OCI-LY1 (cell line): ENCODE results near the gene MAD1L1.

Experiments used
- H2AFZ ChIP-seq: fragments of 200-600 bp; sonication (generic), shearing (Covaris generic); 2 replicates; pipeline ENCODE4 v1.6.0; 2014; ENCODE audit warnings: antibody characterized with exemption, mild to moderate bottlenecking, low read length
- H3F3A ChIP-seq: fragments of 200-600 bp; sonication (generic), shearing (Covaris generic); 2 replicates; pipeline ENCODE4 v1.6.0; 2014; ENCODE audit warnings: mild to moderate bottlenecking, antibody characterized with exemption, low read length, moderate library complexity; ENCODE audit not compliant: insufficient read depth
- H3K27ac ChIP-seq: fragments of 200-600 bp; sonication (generic); 2 replicates; pipeline ENCODE4 v1.5.1; 2014; ENCODE audit warnings: low read length, mixed run types, mild to moderate bottlenecking, low read depth; ENCODE audit not compliant: poor library complexity, severe bottlenecking
- H3K27me3 ChIP-seq: fragments of 200-600 bp; sonication (generic); 2 replicates; pipeline ENCODE4 v1.6.0; 2014; ENCODE audit warnings: antibody characterized with exemption, mild to moderate bottlenecking, low read length, moderate library complexity; ENCODE audit not compliant: insufficient read depth
- H3K36me3 ChIP-seq: fragments of 200-600 bp; sonication (generic); 2 replicates; pipeline ENCODE4 v1.6.1; 2014; ENCODE audit warnings: mild to moderate bottlenecking, antibody characterized with exemption, low read length, moderate library complexity, mixed read lengths; ENCODE audit not compliant: insufficient read depth
- H3K4me1 ChIP-seq: fragments of 200-600 bp; sonication (generic); 2 replicates; pipeline ENCODE4 v1.5.1; 2014; ENCODE audit warnings: mild to moderate bottlenecking, low read length, moderate library complexity; ENCODE audit not compliant: insufficient read depth, severe bottlenecking
- H3K4me2 ChIP-seq: fragments of 200-600 bp; sonication (generic), shearing (Covaris generic); 2 replicates; pipeline ENCODE4 v1.6.1; 2014; ENCODE audit warnings: low read length
- H3K4me3 ChIP-seq: fragments of 200-600 bp; sonication (generic); 2 replicates; pipeline ENCODE4 v1.5.1; 2014; ENCODE audit warnings: low read length, low read depth, mild to moderate bottlenecking, mixed read lengths; ENCODE audit not compliant: poor library complexity, severe bottlenecking
- H3K79me2 ChIP-seq: fragments of 200-600 bp; shearing (Covaris generic); 2 replicates; pipeline ENCODE4 v1.6.1; 2016; ENCODE audit warnings: mixed run types, low read length, mixed read lengths; ENCODE audit not compliant: insufficient read depth
- H3K9ac ChIP-seq: fragments of 200-600 bp; sonication (generic), shearing (Covaris generic); 2 replicates; pipeline ENCODE4 v1.6.1; 2014; ENCODE audit warnings: mild to moderate bottlenecking, low read length, mixed read lengths
- H3K9me2 ChIP-seq: fragments of 200-600 bp; sonication (generic), shearing (Covaris generic); 2 replicates; pipeline ENCODE4 v1.6.1; 2014; ENCODE audit warnings: low read depth, mild to moderate bottlenecking, low read length, mixed read lengths
- H3K9me3 ChIP-seq: fragments of 200-600 bp; shearing (Covaris generic); 2 replicates; pipeline ENCODE4 v1.6.1; 2014; ENCODE audit warnings: low read length, mixed read lengths
- H4K20me1 ChIP-seq: fragments of 200-600 bp; sonication (generic), shearing (Covaris generic); 2 replicates; pipeline ENCODE4 v1.6.0; 2016; ENCODE audit warnings: mild to moderate bottlenecking, low read length; ENCODE audit not compliant: insufficient read depth
- CTCF ChIP-seq: fragments of 200-600 bp; sonication (generic), shearing (Covaris generic); IDR thresholded peaks from 2 replicates; pipeline ENCODE4 v1.5.1; 2017; ENCODE audit warnings: mild to moderate bottlenecking, antibody characterized with exemption, low read length, moderate library complexity, mixed read lengths
- EZH2 ChIP-seq: fragments of 200-600 bp; sonication (generic), shearing (Covaris generic); IDR thresholded peaks from 2 replicates; pipeline ENCODE4 v1.8.0; 2017; ENCODE audit warnings: borderline replicate concordance, mixed run types, mild to moderate bottlenecking, antibody characterized with exemption, low read length, moderate library complexity, mixed read lengths

MAD1L1 gene

GRCh38 chr7:2093843-2094220, 138.9 kb downstream of the MAD1L1 start:
- H3K36me3 ChIP-seq, result peaks cover 15% of the 10 kb centered on the region
- no peaks in the 10 kb centered on the region for H4K20me1 ChIP-seq
- no peak overlapping the region for H3K27ac ChIP-seq

GRCh38 chr7:2093215-2093842, 139.4 kb downstream of the MAD1L1 start:
- Histone ChIP-seq H3K27ac (no peak overlapping the region), H3K79me2 (no peaks in the 10 kb centered on the region), H3K4me1 (peaks cover 2% of the 10 kb centered on the region), H2AFZ (no peak overlapping the region), H3K9ac (no peak overlapping the region), H3K9me2 (no peaks in the 10 kb centered on the region), H3K36me3 (peaks cover 15% of the 10 kb centered on the region), H3K27me3 (no peaks in the 10 kb centered on the region), H3K4me3 (no peak overlapping the region), H4K20me1 (no peaks in the 10 kb centered on the region), H3F3A (no peaks in the 10 kb centered on the region), H3K4me2 (no peak overlapping the region), H3K9me3 (no peaks in the 10 kb centered on the region)
- TF ChIP-seq CTCF (no peak), EZH2 (no peak)

More at GRCh38 chr7:2093843-2094220, 138.9 kb downstream of the MAD1L1 start:
- H3K27me3 ChIP-seq, result no peaks in the 10 kb centered on the region
- H3K4me2 ChIP-seq, result no peak overlapping the region
- no peaks in the 10 kb centered on the region for H3K9me2 ChIP-seq
- no peaks in the 10 kb centered on the region for H3K79me2 ChIP-seq
- TF ChIP-seq CTCF, result no peak
- TF ChIP-seq EZH2, result no peak
- H3K9me3 ChIP-seq, result no peaks in the 10 kb centered on the region
- no peak overlapping the region for H2AFZ ChIP-seq
- no peaks in the 10 kb centered on the region for H3F3A ChIP-seq
- H3K4me1 ChIP-seq, result peaks cover 7% of the 10 kb centered on the region
- H3K4me3 ChIP-seq, result no peak overlapping the region
- H3K9ac ChIP-seq, result no peak overlapping the region

GRCh38 chr7:2092279-2092678, 140.5 kb downstream of the MAD1L1 start:
- Histone ChIP-seq H3K36me3 (peaks cover 15% of the 10 kb centered on the region), H4K20me1 (no peaks in the 10 kb centered on the region), H3K9me2 (no peaks in the 10 kb centered on the region), H2AFZ (no peak overlapping the region), H3K27ac (no peak overlapping the region), H3K4me2 (no peak overlapping the region), H3K4me1 (no peaks in the 10 kb centered on the region), H3K9ac (no peak overlapping the region), H3K4me3 (no peak overlapping the region), H3K27me3 (no peaks in the 10 kb centered on the region), H3K9me3 (no peaks in the 10 kb centered on the region), H3F3A (no peaks in the 10 kb centered on the region), H3K79me2 (no peaks in the 10 kb centered on the region)
- no peak for TF ChIP-seq CTCF
- no peak for TF ChIP-seq EZH2
